K562 (cell line): ENCODE measurements around the gene SSH3. TPM values are rescaled to one million over a fixed set of nuclear protein-coding genes. Genes with fewer than 3 reads are reported as not detected.
A peak's percentile ranks its signal among the peaks of the same experiment; 100 is the strongest.

Experiments
- CHD2 ChIP-seq: IDR thresholded peaks from 2 replicates; pipeline ENCODE4 v1.6.1; 2011; ENCODE audit warnings: low read depth, low read length
- HLTF ChIP-seq: fragments of 450-650 bp; IDR thresholded peaks from 2 replicates; pipeline ENCODE4 v1.6.1; 2016
- HMG20A ChIP-seq: fragments of 450-650 bp; formaldehyde crosslinking; conservative IDR thresholded peaks from 2 replicates; pipeline ENCODE4 v1.4.0; 2020; ENCODE audit warnings: mild to moderate bottlenecking, mixed read lengths
- KDM2B ChIP-seq: fragments of 250-450 bp; sonication (Bioruptor Pico); IDR thresholded peaks from 2 replicates; pipeline ENCODE4 v1.8.0; 2021; ENCODE audit warnings: mild to moderate bottlenecking, moderate library complexity
- MAZ ChIP-seq, 2 experiments: fragments of 450-650 bp in 1 of 2; sonication (generic) in 1 of 2; formaldehyde crosslinking; IDR thresholded peaks in 1 of 2; conservative IDR thresholded peaks in 1 of 2; 2 replicates each; pipeline versions ENCODE4 v1.4.0 to v1.5.0; 2020; ENCODE audit warnings: mild to moderate bottlenecking in 1 of 2, missing genetic modification reagents in 1 of 2
- NFYB ChIP-seq: IDR thresholded peaks from 2 replicates; pipeline ENCODE4 v1.6.1; 2011; ENCODE audit warnings: mild to moderate bottlenecking, moderate library complexity; ENCODE audit not compliant: insufficient read length; ENCODE audit errors: extremely low read depth
- PHF8 ChIP-seq: fragments of 200-600 bp; sonication (generic); IDR thresholded peaks from 2 replicates; pipeline ENCODE4 v1.6.1; 2012; ENCODE audit warnings: mixed run types, mild to moderate bottlenecking, inconsistent platforms, low read length, moderate library complexity, borderline replicate concordance
- SAFB ChIP-seq: fragments of 200-400 bp; formaldehyde crosslinking; IDR thresholded peaks from 2 replicates; pipeline ENCODE4 v1.6.1; 2017; ENCODE audit warnings: low read depth, low read length, borderline replicate concordance
- SMARCA4 ChIP-seq: fragments of 450-650 bp; IDR thresholded peaks from 2 replicates; pipeline ENCODE4 v1.6.1; 2016
- TAF7 ChIP-seq: fragments of 450-650 bp; IDR thresholded peaks from 2 replicates; pipeline ENCODE4 v1.6.1; 2016; ENCODE audit warnings: missing genetic modification characterization, missing compliant biosample characterization
- ZBED1 ChIP-seq: IDR thresholded peaks from 2 replicates; pipeline ENCODE4 v1.6.1; 2014
- ZNF165 ChIP-seq: fragments of 250-450 bp; sonication (Bioruptor Pico); IDR thresholded peaks from 2 replicates; pipeline ENCODE4 v1.4.0; 2020; ENCODE audit warnings: borderline replicate concordance
- ZNF184 ChIP-seq: sonication (generic); formaldehyde crosslinking; IDR thresholded peaks from 2 replicates; pipeline ENCODE4 v1.5.0; 2020; ENCODE audit warnings: missing genetic modification reagents
- ZSCAN32 ChIP-seq: fragments of 450-650 bp; formaldehyde crosslinking; IDR thresholded peaks from 2 replicates; pipeline ENCODE4 v1.4.0; 2020; ENCODE audit warnings: mild to moderate bottlenecking, moderate library complexity
- polyA plus RNA-seq, 8 experiments: library from polyadenylated mRNA; depleted of rRNA in 4 of 8; stranded (reverse) in 5 of 8; unstranded in 3 of 8; fragments of >200 nt; fragmentation: Nextera tagmentation in 2 of 8; fragmentation: Illumina TruSeq in 1 of 8; extraction: Ambion mirVana in 2 of 8; extraction: Trizol in 1 of 8; gene quantifications; 2 replicates each; pipeline versions ENCODE4 v1.2.1 to v1.2.3, GENCODE V29; 2011 to 2014; ENCODE audit warnings: inconsistent platforms in 1 of 8, missing spikeins in 1 of 8
- total RNA-seq, 7 experiments: library from RNA; depleted of rRNA in 6 of 7; stranded (reverse); fragments of >200 nt in 6 of 7; fragmentation: Illumina TruSeq in 2 of 7; extraction: Trizol in 2 of 7; gene quantifications; 2 replicates each; pipeline versions ENCODE4 v1.2.1 to v1.2.3, GENCODE V29; 2011 to 2021; ENCODE audit warnings: low replicate concordance in 1 of 7
- TF ChIP-seq, protein P1 (sequence below), 2 experiments: fragments of 450-650 bp in 1 of 2; sonication (generic) in 1 of 2; formaldehyde crosslinking in 1 of 2; IDR thresholded peaks in 1 of 2; conservative IDR thresholded peaks in 1 of 2; 2 replicates each; pipeline versions ENCODE4 v1.6.1 to v1.8.1; 2016 to 2023; ENCODE audit warnings: mild to moderate bottlenecking in 2 of 2, moderate library complexity in 2 of 2, inconsistent platforms in 1 of 2, missing genetic modification reagents in 1 of 2
- TF ChIP-seq, protein P2 (sequence below): sonication (generic); formaldehyde crosslinking; IDR thresholded peaks from 2 replicates; pipeline ENCODE4 v1.5.0; 2020; ENCODE audit warnings: missing genetic modification reagents
- TF ChIP-seq, protein P3 (sequence below): fragments of 250-450 bp; sonication (Bioruptor Pico); IDR thresholded peaks from 2 replicates; pipeline ENCODE4 v1.9.0; 2021; ENCODE audit warnings: mild to moderate bottlenecking, inconsistent platforms
- TF ChIP-seq, protein P4 (sequence below), 2 experiments: fragments of 200-800 bp in 1 of 2; sonication (Bioruptor generic) in 1 of 2; sonication (generic) in 1 of 2; formaldehyde crosslinking in 1 of 2; IDR thresholded peaks in 1 of 2; conservative IDR thresholded peaks in 1 of 2; 2 replicates each; pipeline versions ENCODE4 v1.5.0 to v1.6.1; 2016 to 2020; ENCODE audit warnings: missing compliant biosample characterization in 1 of 2, missing genetic modification characterization in 1 of 2, missing genetic modification reagents in 1 of 2
- TF ChIP-seq, protein P5 (sequence below), 2 experiments: IDR thresholded peaks; 2 replicates each; pipeline ENCODE4 v1.6.1; 2012; ENCODE audit warnings: improper control_type of control experiment in 2 of 2, low read depth in 2 of 2, low read length in 2 of 2, borderline replicate concordance in 1 of 2

SSH3 gene
- total and polyA plus RNA-seq, 9 of the 15 experiments (the other 6 are each of a cell fraction or from before 2014, with no cell fraction given) = 0.07 to 1.0 (median 0.24) TPM; not detected in 3

DNA sequence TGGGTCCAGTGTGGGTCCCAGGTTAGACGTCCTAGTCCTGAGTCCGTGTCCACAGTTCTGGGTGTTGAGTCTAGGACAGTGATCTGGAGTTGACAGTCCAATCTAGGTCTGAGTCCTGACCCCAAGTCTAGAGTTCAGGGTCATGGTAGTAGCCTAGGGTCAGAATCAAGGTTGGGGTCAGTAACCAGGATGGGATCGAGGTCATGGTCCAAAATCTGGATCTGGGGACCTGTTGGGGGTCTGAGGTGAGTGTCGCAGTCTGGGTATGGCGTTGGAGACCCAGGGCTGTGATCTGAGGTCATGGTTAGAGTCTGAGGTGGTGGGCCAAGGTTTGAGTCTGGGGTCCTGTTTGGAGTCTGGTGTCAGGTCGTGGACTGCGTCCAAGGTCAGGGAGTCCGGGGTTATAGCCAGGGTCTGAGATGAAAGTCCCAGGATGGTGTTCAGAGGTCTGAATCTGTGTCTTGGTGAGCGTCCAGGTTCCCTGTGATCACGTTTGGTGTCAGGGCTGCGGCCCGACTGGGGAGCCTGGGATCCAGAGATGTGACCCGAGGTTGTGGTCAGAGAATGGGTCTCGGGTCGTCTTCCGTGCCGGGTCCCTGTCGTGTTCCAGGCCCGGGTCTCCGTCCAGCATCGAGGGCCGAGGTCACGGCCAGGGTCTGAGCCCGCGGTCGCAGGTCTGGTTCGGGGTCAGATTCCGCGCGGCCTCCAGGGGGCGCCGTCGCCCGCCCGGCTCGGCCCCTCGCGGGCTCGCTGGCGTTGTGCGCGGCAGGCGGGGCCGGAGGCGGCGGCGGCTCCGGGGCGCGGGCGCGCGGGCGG lies 37.5 kb upstream of the SSH3 start (continued):
- TF ChIP-seq, protein P1, sequence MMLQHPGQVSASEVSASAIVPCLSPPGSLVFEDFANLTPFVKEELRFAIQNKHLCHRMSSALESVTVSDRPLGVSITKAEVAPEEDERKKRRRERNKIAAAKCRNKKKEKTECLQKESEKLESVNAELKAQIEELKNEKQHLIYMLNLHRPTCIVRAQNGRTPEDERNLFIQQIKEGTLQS (IDR thresholded peaks at IDR 0.05) = no peak
- TF ChIP-seq, protein P1 (CRISPR knock-in tag; conservative IDR thresholded peaks at IDR 0.05) = no peak
- TF ChIP-seq ZSCAN32 = no peak
- TF ChIP-seq, protein P2, sequence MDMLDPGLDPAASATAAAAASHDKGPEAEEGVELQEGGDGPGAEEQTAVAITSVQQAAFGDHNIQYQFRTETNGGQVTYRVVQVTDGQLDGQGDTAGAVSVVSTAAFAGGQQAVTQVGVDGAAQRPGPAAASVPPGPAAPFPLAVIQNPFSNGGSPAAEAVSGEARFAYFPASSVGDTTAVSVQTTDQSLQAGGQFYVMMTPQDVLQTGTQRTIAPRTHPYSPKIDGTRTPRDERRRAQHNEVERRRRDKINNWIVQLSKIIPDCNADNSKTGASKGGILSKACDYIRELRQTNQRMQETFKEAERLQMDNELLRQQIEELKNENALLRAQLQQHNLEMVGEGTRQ (CRISPR knock-in tag) = no peak
- TF ChIP-seq HLTF = no peak
- TF ChIP-seq CHD2 = no peak
- no peak for TF ChIP-seq ZNF165 (CRISPR knock-in tag)
- peak; percentile 43 to 61; a peak in 3 of 4 replicates for TF ChIP-seq MAZ (CRISPR knock-in tag; conservative IDR thresholded peaks at IDR 0.05 in 1 of 2, IDR thresholded peaks at IDR 0.05 in 1 of 2)
- TF ChIP-seq ZNF184 (CRISPR knock-in tag) = no peak
- no peak for TF ChIP-seq PHF8
- TF ChIP-seq, protein P3, sequence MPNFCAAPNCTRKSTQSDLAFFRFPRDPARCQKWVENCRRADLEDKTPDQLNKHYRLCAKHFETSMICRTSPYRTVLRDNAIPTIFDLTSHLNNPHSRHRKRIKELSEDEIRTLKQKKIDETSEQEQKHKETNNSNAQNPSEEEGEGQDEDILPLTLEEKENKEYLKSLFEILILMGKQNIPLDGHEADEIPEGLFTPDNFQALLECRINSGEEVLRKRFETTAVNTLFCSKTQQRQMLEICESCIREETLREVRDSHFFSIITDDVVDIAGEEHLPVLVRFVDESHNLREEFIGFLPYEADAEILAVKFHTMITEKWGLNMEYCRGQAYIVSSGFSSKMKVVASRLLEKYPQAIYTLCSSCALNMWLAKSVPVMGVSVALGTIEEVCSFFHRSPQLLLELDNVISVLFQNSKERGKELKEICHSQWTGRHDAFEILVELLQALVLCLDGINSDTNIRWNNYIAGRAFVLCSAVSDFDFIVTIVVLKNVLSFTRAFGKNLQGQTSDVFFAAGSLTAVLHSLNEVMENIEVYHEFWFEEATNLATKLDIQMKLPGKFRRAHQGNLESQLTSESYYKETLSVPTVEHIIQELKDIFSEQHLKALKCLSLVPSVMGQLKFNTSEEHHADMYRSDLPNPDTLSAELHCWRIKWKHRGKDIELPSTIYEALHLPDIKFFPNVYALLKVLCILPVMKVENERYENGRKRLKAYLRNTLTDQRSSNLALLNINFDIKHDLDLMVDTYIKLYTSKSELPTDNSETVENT (CRISPR knock-in tag) = no peak
- no peak for TF ChIP-seq KDM2B (CRISPR knock-in tag)
- TF ChIP-seq, protein P4, sequence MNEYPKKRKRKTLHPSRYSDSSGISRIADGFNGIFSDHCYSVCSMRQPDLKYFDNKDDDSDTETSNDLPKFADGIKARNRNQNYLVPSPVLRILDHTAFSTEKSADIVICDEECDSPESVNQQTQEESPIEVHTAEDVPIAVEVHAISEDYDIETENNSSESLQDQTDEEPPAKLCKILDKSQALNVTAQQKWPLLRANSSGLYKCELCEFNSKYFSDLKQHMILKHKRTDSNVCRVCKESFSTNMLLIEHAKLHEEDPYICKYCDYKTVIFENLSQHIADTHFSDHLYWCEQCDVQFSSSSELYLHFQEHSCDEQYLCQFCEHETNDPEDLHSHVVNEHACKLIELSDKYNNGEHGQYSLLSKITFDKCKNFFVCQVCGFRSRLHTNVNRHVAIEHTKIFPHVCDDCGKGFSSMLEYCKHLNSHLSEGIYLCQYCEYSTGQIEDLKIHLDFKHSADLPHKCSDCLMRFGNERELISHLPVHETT (CRISPR knock-in tag; conservative IDR thresholded peaks at IDR 0.05 in 1 of 2, IDR thresholded peaks at IDR 0.05 in 1 of 2) = 0 out of 4 replicates have a peak, but pooled peaks of 1 of the 2 experiments have one; percentile 80
- no peak for TF ChIP-seq NFYB
- no peak for TF ChIP-seq ZBED1
- no peak for TF ChIP-seq HMG20A
- no peak for TF ChIP-seq TAF7
- no peak for TF ChIP-seq SAFB
- TF ChIP-seq, protein P5, sequence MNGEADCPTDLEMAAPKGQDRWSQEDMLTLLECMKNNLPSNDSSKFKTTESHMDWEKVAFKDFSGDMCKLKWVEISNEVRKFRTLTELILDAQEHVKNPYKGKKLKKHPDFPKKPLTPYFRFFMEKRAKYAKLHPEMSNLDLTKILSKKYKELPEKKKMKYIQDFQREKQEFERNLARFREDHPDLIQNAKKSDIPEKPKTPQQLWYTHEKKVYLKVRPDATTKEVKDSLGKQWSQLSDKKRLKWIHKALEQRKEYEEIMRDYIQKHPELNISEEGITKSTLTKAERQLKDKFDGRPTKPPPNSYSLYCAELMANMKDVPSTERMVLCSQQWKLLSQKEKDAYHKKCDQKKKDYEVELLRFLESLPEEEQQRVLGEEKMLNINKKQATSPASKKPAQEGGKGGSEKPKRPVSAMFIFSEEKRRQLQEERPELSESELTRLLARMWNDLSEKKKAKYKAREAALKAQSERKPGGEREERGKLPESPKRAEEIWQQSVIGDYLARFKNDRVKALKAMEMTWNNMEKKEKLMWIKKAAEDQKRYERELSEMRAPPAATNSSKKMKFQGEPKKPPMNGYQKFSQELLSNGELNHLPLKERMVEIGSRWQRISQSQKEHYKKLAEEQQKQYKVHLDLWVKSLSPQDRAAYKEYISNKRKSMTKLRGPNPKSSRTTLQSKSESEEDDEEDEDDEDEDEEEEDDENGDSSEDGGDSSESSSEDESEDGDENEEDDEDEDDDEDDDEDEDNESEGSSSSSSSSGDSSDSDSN (IDR thresholded peaks at IDR 0.05; ENCODE audit: borderline replicate concordance in 1 of 2, low read depth in 2 of 2, low read length in 2 of 2) = 0 out of 4 replicates have a peak, but pooled peaks of 1 of the 2 experiments have one; percentile 61
- no peak for TF ChIP-seq SMARCA4
